ENCODE data around the gene GATM. TPM values are rescaled to one million over a fixed set of nuclear protein-coding genes. Genes with fewer than 3 reads are reported as not detected.

Gene GATM
- total and polyA plus RNA-seq, 10 of the 15 experiments (the other 5 are each of a cell fraction or from before 2014, with no cell fraction given) = 11.7 to 83.1 (median 38.2) TPM

- intact Hi-C loops (cut with micrococcal nuclease; ENCODE audit: unreplicated experiment) (no loop called here), in situ Hi-C loops (cut with MboI) (no loop called here)
- BruUV-seq (replicated peaks) = no TSS peak
- Histone ChIP-seq H4K20me1 (ENCODE audit: control insufficient read depth, insufficient read depth) (no peaks in the 10 kb centered on the region), H3K27ac (ENCODE audit: control insufficient read depth, insufficient read depth) (no peak overlapping the region), H3K9ac (ENCODE audit: control insufficient read depth, insufficient read depth, low read length) (no peak overlapping the region), H2AFZ (ENCODE audit: control insufficient read depth, low read depth, low read length) (no peak overlapping the region), H3K4me3 (no peak overlapping the region), H3K36me3 (ENCODE audit: control insufficient read depth in 2 of 2, insufficient read depth in 2 of 2, low read length in 1 of 2) (peaks cover 0 to 5% of the 10 kb centered on the region in 2 experiments; a peak in 1 of 4 replicates), H3K27me3 (replicated peaks in 1 of 2; ENCODE audit: control insufficient read depth in 2 of 2, insufficient read depth in 2 of 2, low read length in 1 of 2) (no peaks in the 10 kb centered on the region), H3K4me1 (ENCODE audit: control insufficient read depth, insufficient read depth, low read length) (no peaks in the 10 kb centered on the region), H3K79me2 (ENCODE audit: control insufficient read depth, insufficient read depth, low read length) (no peaks in the 10 kb centered on the region), H3K9me3 (replicated peaks; ENCODE audit: control insufficient read depth, insufficient read depth, low read length) (no peaks in the 10 kb centered on the region), H3K4me2 (ENCODE audit: control insufficient read depth, insufficient read depth) (no peak overlapping the region)
- ChIA-PET POLR2A (no interaction called here), SMC1A (ENCODE audit: uncharacterized antibody, unreplicated experiment) (no interaction called here), CTCF (interaction anchor here (1.0 kb wide), 1 partner anchor 45 kb away, joined by 3 read pairs; no protein-coding TSS in a partner anchor), RAD21 (ENCODE audit: unreplicated experiment) (no interaction called here)
- 97% methylated on average over 5 of the region's 5 CpGs for WGBS (ENCODE audit: insufficient coverage, insufficient replicate concordance, low lambda C conversion rate, missing lambda C conversion rate)
- no peak for DNase-seq (ENCODE audit: low read depth, low spot score)
- no peak for FAIRE-seq
- no peak for ATAC-seq
- TF ChIP-seq IKZF1 (conservative IDR thresholded peaks at IDR 0.05) = no peak
- TF ChIP-seq PBX3 (IDR thresholded peaks at IDR 0.05; ENCODE audit: insufficient replicate concordance, low read depth, low read length) = no peak
- TF ChIP-seq NRF1 (conservative IDR thresholded peaks at IDR 0.05; ENCODE audit: low read depth, low read length) = no peak
- no peak for TF ChIP-seq NFXL1 (IDR thresholded peaks at IDR 0.05; ENCODE audit: borderline replicate concordance)
- no peak for TF ChIP-seq SKIL (IDR thresholded peaks at IDR 0.05; ENCODE audit: low read depth, poor library complexity, severe bottlenecking)
- no peak for TF ChIP-seq BCLAF1 (IDR thresholded peaks at IDR 0.05)
- no peak for TF ChIP-seq GABPA (IDR thresholded peaks at IDR 0.05; ENCODE audit: low read depth)
- TF ChIP-seq ESRRA (IDR thresholded peaks at IDR 0.05; ENCODE audit: low read length) = no peak
- TF ChIP-seq EGR1 (IDR thresholded peaks at IDR 0.05; ENCODE audit: borderline replicate concordance in 1 of 2, low read depth in 2 of 2, low read length in 2 of 2) = no peak
- no peak for TF ChIP-seq ATF3 (IDR thresholded peaks at IDR 0.05; ENCODE audit: borderline replicate concordance, extremely low read depth, low read depth, low read length)
- no peak for TF ChIP-seq JUND (IDR thresholded peaks at IDR 0.05; ENCODE audit: low read depth, low read length)
- no peak for TF ChIP-seq SMAD1 (IDR thresholded peaks at IDR 0.05; ENCODE audit: low read depth, partially characterized antibody)
- TF ChIP-seq SMARCA5 (IDR thresholded peaks at IDR 0.05) = no peak
- TF ChIP-seq YBX1 (IDR thresholded peaks at IDR 0.05) = no peak
- TF ChIP-seq TARDBP (IDR thresholded peaks at IDR 0.05; ENCODE audit: borderline replicate concordance) = no peak
- no peak for TF ChIP-seq E4F1 (IDR thresholded peaks at IDR 0.05; ENCODE audit: borderline replicate concordance, partially characterized antibody)
These were observed 23.6 kb downstream of the GATM start for GRCh38 chr15:45354711-45355110.

Data from GM12878 (cell line).